ENCODE measurements around the gene CDH9. TPM values are rescaled to one million over a fixed set of nuclear protein-coding genes. Genes with fewer than 3 reads are reported as not detected.

CDH9 gene, protein sequence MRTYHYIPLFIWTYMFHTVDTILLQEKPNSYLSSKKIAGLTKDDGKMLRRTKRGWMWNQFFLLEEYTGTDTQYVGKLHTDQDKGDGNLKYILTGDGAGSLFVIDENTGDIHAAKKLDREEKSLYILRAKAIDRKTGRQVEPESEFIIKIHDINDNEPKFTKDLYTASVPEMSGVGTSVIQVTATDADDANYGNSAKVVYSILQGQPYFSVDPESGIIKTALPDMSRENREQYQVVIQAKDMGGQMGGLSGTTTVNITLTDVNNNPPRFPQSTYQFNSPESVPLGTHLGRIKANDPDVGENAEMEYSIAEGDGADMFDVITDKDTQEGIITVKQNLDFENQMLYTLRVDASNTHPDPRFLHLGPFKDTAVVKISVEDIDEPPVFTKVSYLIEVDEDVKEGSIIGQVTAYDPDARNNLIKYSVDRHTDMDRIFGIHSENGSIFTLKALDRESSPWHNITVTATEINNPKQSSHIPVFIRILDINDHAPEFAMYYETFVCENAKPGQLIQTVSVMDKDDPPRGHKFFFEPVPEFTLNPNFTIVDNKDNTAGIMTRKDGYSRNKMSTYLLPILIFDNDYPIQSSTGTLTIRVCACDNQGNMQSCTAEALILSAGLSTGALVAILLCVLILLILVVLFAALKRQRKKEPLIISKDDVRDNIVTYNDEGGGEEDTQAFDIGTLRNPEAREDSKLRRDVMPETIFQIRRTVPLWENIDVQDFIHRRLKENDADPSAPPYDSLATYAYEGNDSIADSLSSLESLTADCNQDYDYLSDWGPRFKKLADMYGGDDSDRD
- total RNA-seq, result not detected
- long read RNA-seq, result 0 reads

- DNase-seq (ENCODE audit: missing footprints) (no peak), ATAC-seq (no peak)
- intact Hi-C loops (cut with DNase I), result no loop called here
Observed at GRCh38 chr5:27038476-27038875, at the start of gene CDH9. Gene CDH9 (minus strand): TSS chr5:27038586. CDS start chr5:26988333, 50,253 bp downstream.

DNA sequence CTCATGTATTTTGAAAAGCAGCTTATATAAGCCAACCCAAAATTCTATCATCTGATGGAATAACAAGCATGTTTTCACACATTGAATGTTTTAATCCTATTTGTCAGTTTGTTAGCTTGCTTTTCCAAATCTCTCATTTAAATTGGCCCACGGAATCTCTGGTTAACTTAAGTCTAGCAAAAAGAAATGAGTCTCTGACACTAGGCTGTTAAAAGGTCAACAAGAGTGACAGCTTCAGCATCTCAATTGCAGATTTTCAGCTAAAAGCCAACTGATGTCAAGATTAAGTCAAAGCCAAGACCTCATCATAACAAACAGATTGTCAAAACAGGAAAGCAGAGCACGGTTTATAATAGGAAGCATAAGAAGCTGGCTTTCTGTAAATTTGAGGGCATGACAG lies 49.4 kb upstream of the CDH9 start:
- intact Hi-C loops (cut with DNase I), result no loop called here
- DNase-seq (ENCODE audit: missing footprints) (no peak), ATAC-seq (no peak)

DNA sequence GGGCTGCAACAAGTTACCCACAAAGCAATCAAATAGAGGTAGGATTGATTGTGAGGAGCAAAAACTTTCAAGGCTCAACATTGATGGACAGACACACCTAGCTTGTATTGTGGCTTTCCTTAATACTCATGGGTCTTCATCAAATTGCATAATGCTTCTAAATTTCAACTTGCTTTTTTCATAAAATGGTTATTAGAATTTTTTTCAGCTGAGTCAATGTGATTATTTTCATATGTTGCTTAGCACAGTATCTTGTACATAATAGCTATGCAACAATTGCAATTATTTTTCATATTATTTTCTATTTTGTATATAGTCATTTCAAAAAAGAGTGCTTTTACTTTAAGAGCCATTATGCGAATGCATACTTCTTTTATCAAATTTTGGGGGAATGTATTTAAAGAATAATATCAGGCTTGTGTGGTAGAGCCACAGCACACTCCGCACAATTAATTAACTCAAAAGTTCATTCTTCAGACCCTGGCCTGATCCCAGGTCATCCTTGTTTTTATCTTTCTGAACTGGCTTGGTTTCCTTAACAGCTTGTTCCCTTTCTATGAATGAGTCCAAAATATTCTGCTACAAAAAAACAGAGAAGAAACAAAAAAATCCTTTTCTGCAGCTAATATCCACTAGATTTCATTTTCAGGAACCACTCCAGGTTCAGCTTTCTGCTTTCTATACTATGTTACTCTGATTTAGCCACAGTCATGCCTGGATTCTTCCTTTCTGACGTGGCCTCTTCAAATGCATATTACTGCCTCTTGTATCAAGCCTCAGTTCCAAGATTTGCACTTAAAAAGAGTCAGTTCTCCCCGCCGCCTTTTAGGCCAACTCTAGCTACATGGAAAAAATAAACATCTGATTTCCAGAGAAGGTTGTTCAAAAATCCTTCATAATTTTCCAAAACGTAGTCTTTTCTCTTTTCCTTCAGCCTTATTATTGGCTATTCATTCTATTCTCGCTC lies 45.3 kb upstream of the CDH9 start:
- no peak for ATAC-seq
- no peak for DNase-seq (ENCODE audit: missing footprints)
- intact Hi-C loops (cut with DNase I), result no loop called here

GRCh38 chr5:27080147-27080546 lies 41.8 kb upstream of the CDH9 start:
- no peak for DNase-seq (ENCODE audit: missing footprints)
- intact Hi-C loops (cut with DNase I), result no loop called here
- ATAC-seq, result no peak

GRCh38 chr5:27062451-27062850 lies 24.1 kb upstream of the CDH9 start:
- ATAC-seq (no peak), DNase-seq (ENCODE audit: missing footprints) (no peak)
- intact Hi-C loops (cut with DNase I), result no loop called here

- intact Hi-C loops (cut with DNase I), result no loop called here
- ATAC-seq, result no peak
Observed at GRCh38 chr5:27048510-27048909, 10.1 kb upstream of the CDH9 start.

DNA sequence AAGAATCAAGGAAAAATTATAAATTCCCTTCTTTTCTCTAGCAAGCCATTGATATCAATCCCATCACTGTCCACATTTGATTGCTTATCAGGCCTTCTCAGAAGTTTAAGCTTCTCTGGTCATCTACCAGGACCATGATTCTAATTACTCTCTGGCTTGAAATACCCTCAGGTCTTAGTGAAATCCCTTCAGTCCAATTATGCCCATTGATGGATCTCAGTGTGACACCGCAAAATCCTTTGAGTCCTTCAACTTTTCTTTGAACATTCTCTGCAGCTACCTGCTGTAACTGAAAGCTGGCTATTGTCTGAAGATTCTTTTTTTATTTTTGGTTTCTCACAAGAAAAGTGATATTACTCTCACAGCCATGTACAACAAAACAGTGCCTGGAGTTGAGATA lies 3.0 kb upstream of the CDH9 start:
- DNase-seq (ENCODE audit: missing footprints) (no peak), ATAC-seq (no peak)
- intact Hi-C loops (cut with DNase I), result no loop called here

More at GRCh38 chr5:27048510-27048909, 10.1 kb upstream of the CDH9 start:
- DNase-seq (ENCODE audit: missing footprints), result no peak

DNA sequence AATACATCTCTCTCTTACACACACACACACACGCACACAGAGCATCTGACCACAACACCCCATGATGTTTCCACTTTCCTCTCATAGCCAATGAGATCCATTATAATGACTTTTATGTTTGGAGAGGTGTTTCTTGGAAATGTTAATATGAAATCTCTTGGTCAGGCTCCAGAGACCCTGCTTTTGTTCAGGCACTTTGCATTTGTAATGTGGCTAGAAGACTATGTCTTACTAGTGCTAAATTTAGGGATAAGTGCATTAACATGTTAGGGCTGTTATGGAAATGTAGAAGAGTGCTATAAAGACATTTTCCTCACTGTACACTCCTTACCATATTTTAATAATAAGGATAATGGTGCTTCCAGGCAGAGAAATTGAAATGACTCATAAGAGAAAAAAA lies 3.8 kb downstream of the CDH9 start:
- ATAC-seq (no peak), DNase-seq (ENCODE audit: missing footprints) (no peak)
- intact Hi-C loops (cut with DNase I), result no loop called here

GRCh38 chr5:27026801-27027200 lies 11.6 kb downstream of the CDH9 start:
- no peak for ATAC-seq
- DNase-seq (ENCODE audit: missing footprints), result no peak
- intact Hi-C loops (cut with DNase I), result no loop called here

DNA sequence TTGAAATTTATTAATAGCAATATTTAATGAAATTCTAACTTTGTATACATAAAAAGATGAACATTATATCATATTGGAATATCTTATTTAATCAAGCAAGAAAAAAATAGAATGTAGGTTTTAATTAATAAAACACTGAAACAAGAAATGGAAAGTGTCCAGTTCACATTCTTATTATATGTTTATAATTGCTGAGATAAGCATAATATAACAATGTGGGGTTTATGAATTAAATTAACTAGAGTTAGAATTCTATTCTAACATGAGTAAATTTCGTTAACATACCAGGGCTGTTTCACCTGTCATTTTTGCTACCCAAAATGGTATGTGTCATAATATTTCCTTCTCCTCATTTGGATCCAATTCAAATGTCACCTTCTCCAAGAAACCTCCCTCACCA lies 12.3 kb downstream of the CDH9 start:
- ATAC-seq (no peak), DNase-seq (ENCODE audit: missing footprints) (no peak)
- intact Hi-C loops (cut with DNase I), result no loop called here

DNA sequence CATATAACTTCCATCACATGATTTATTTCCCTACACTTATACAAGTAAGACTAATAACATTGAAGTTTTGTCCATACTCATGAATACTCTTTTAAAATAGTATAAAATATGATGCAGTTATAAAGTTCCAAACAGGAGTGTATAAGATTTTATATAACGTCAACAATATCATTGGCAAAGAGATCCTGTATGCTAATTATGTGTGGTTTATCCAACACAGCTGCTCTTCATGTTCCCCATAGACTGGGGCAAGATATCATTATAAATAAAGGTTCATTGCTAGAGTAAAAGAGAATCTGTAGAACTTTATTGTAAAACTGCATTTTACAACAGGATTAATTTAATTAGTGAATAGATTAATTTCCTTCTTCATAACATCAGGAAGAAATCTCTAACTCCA lies 16.9 kb downstream of the CDH9 start:
- intact Hi-C loops (cut with DNase I), result no loop called here
- DNase-seq (ENCODE audit: missing footprints), result no peak
- no peak for ATAC-seq

- DNase-seq (ENCODE audit: missing footprints) (no peak), ATAC-seq (no peak)
- intact Hi-C loops (cut with DNase I), result no loop called here
Observed at GRCh38 chr5:27020973-27021372, 17.4 kb downstream of the CDH9 start.

DNA sequence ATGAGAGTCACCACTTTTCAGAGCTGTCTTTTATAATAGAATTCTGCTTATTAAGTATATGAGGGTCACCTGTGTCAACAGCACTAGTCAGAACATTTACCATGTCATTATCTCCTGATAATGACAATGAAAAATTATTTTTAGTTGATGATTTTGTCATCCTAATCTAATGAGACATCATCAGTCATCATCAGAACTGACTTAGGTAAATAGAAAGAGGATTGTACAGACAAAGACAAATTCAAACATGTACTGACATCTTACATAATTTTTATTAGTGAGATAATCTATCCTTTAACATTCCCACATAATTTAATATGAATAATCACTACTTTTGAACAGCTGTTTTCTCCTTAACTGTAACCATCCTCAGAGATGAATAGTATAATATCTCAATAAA lies 22.6 kb downstream of the CDH9 start:
- no peak for DNase-seq (ENCODE audit: missing footprints)
- ATAC-seq, result no peak
- intact Hi-C loops (cut with DNase I), result no loop called here

GRCh38 chr5:27011274-27011673 lies 27.1 kb downstream of the CDH9 start:
- ATAC-seq (no peak), DNase-seq (ENCODE audit: missing footprints) (no peak)
- intact Hi-C loops (cut with DNase I), result no loop called here

DNA sequence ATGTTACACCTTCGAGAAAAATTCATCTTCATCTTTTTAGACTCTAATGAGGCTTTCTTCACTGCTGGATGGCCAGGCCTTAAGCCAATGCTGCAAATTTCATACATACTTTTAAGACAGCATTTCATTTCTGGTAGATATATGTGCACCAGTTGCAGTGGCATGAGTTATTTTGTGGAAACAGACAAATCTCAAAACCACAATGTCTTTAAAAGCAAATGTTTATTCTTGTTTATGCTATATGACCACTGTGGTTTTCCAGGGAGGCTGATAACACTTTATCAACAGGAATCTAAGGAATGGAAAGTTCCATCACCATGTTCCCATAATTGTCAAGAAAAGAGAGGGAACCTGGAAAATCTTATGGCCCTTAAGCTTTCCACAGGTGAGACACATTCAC lies 27.7 kb downstream of the CDH9 start:
- no peak for ATAC-seq

DNA sequence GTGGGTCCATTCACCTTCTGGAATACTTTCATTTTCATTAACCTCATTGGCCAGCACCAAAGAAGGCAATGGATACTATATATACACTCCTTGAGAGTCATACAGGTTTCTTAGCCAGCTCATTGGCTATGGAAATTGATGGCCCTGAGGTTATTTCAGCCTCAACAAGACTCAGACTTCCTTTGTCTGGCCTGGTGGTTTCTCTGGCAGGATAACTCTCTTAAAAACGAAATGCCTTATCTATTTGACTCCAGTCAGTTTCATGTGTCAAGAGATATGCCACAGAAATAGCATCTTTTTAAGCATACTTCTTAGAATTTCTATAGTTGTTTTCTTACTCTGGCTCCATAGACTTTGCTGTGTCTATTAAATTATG lies 28.9 kb downstream of the CDH9 start:
- intact Hi-C loops (cut with DNase I), result no loop called here
- ATAC-seq, result no peak
- DNase-seq (ENCODE audit: missing footprints), result no peak

More for the DNA sequence above, 27.7 kb downstream of the CDH9 start:
- no peak for DNase-seq (ENCODE audit: missing footprints)
- intact Hi-C loops (cut with DNase I), result no loop called here

DNA sequence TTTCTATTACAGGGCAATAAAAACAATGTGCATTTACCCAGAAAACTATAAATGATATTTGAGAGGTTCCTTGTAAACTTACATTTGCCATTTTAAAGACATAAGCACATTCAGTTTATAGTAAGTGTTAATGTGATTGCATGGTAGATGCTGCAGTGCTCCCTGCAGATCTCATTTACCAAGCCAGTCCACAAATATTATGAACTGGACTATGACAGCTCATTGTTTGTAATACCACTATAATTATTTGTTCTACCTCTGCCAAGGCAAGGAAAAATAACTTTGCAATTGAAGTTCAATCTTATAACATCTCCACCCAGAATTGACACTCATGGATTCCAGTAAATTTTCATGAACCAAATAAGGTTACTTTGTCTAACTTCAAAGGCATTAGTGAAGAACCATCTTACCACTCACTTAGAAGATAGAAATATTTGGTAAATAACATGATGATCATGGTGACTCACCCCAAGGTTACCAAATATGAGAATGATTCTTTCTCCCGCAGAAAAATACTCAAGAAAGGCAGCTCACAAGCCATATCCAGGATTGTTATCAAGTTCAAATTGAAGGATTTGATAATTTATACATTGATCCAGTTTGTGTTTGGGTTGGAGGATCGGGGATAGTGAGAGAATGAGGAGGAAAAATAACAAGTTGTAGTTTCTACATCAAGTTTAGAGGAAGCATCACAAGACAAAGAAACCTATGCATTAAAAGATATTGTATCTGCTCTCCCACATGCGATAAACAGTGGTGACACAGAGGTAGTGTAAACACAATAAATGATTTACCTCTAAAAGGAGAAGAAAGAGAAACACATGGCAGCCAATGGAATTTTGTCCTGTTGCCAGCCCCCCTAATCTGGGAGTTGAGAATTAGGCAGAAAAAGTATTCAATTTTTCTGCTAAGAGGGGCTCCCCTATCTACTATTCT lies 29.5 kb downstream of the CDH9 start:
- no peak for DNase-seq (ENCODE audit: missing footprints)
- intact Hi-C loops (cut with DNase I), result no loop called here
- no peak for ATAC-seq

DNA sequence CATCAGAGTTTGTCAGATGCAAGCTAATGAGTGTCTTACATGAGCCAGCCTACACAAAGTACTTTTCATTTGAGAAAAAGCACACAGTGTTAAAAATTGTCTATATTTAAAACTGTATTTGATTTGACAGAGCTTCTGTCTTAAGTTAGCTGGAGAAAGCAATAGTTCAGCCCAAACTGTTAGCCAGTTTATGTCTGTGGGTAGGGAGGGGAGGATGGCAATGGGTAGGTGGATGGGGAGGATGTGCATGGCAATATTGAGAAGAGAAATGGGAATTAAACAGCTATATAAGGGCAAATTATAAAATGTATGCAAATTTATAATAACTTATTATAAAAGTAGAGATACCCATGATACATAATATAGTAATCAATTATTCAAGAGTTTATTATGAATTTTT lies 31.3 kb downstream of the CDH9 start:
- intact Hi-C loops (cut with DNase I), result no loop called here
- DNase-seq (ENCODE audit: missing footprints) (no peak), ATAC-seq (no peak)

Data from Right ventricle myocardium inferior (tissue), 1 donor.